MG63 (cell line): ENCODE measurements around the gene MOV10. TPM values are rescaled to one million over a fixed set of nuclear protein-coding genes. Genes with fewer than 3 reads are reported as not detected.
"Not testable (repeated sequence)": the region's sequence is repeated elsewhere in the genome, so short reads cannot be mapped to it uniquely, and the experiment has no call there.

Source experiments
- DNase-seq: peaks from one replicate; pipeline ENCODE4 v3.0.0-alpha.2; 2020
- H3K27me3 ChIP-seq: fragments of 250-450 bp; sonication (Bioruptor Pico); 2 replicates; pipeline ENCODE4 v1.5.1; 2020; ENCODE audit warnings: mild to moderate bottlenecking, moderate library complexity
- H3K36me3 ChIP-seq: fragments of 250-450 bp; sonication (Bioruptor Pico); 2 replicates; pipeline ENCODE4 v1.5.1; 2020; ENCODE audit warnings: mild to moderate bottlenecking, moderate library complexity
- H3K4me3 ChIP-seq: fragments of 250-450 bp; sonication (Bioruptor Pico); 2 replicates; pipeline ENCODE4 v1.5.1; 2020; ENCODE audit warnings: mild to moderate bottlenecking, moderate library complexity
- H3K9me3 ChIP-seq: fragments of 250-450 bp; sonication (Bioruptor Pico); 2 replicates; pipeline ENCODE4 v1.5.1; 2020; ENCODE audit warnings: mild to moderate bottlenecking, moderate library complexity
- total RNA-seq: library from RNA; depleted of rRNA; stranded (reverse); fragments of >200 nt; shearing (Covaris generic); gene quantifications from 2 replicates; pipeline ENCODE4 v1.2.3, GENCODE V29; 2014; ENCODE audit warnings: low replicate concordance

MOV10 gene
- total RNA-seq, 1 experiment from 2014 or later, result 39.7 TPM

DNA sequence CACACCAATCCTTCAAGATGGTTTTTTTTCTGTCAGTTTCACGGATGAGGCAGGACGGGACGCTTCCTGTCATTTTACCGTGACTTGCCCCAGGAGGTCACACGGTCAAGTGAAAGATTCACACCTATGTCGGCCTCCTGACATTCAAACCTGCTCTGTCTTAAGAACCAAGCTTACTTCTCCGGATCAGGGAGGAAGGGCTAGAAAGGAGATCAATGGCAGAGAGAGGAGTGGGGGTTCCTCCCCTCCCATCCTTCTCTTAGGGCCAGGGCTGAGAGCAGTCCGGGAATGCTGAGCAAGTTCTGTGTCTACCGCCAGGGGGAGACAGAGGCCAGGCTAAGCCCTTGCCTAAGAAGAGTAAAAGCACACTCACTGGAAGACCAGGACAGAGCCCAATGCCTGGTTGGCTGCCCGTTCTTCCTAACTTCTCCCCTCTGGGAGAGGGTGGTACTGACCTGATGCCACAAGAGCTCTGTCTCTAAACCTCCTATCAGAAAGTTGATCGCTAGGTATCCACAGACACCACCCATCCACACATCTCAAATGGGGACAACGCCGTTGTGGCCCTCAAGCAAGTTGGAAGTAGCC lies 41.8 kb downstream of the MOV10 start:
- peak; percentile 78 for DNase-seq
- peaks cover 5% of the 10 kb centered on the region; the same call in 1 of the 2 replicates for H3K27me3 ChIP-seq

DNA sequence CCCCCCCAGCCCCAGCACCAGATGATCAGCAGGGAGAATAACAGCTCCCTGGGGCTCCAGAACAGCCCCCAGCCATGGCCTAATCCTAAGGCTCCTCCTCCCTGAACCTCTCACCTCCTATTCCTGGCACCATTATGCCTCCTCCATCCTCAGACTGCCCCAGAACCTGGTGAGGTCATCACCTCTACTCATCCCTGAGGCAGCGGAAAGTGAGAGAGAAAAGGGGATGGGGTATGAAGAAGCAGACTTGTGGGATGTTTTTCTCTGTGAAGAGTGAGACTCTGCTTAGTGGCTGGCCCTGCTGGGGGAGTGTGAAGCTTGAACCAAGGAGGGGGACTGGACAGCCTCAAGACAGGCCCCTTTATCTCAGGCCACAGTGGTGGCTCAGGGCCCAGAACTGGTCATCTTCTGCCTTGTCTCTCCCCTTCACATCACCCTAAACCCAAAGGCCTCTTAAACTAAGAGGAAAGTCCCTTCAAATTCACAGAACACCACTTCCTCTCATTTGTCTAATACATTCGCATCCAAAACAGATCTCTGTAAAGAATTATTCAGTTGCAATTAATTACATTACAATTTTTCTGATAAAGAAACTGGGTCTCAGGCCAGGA lies 42.9 kb downstream of the MOV10 start:
- Histone ChIP-seq H3K4me3 (no peak overlapping the region), H3K27me3 (peaks cover 5% of the 10 kb centered on the region; the same call in 1 of the 2 replicates), H3K9me3 (no peaks in the 10 kb centered on the region), H3K36me3 (no peaks in the 10 kb centered on the region)
- DNase-seq, result no peak

More for the DNA sequence above, 41.8 kb downstream of the MOV10 start:
- H3K4me3 ChIP-seq, result peak overlapping the region; percentile 48
- no peaks in the 10 kb centered on the region for H3K9me3 ChIP-seq
- no peaks in the 10 kb centered on the region for H3K36me3 ChIP-seq

DNA sequence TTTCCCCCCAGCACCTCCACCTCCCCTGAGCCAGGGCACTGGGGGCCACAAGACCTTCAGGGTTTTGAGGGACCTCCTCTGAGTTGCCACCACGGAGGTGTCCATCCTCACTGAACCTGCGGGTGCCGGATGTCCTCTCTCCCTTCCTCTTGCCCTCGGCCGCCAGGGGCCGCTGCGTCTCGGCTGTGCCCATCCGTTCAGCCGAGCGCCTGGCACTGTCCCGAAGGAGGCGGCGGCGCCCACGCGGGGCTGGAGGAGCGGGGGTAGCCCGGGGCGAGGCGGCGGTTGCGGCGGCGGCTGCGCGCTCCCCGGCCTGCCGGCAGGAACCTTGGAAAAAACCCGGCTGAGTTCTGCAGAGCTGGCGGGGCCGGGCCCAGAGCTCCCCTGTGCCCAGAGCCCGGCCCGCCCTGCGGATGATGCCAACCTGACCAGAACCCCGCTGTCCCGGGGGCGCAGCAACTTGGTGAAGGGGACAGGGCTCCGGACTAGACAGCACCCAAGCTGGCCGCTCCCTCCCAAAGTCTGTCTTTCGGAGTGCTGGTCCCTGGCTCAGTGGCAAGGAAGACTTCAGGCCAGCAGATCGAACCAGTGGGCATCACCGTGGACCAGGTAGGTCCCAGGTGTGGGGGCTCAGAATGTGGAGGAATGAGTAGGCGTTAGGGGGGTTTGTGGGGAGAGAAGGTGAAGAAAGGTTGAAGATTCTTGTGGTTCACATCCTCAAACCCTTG lies 44.4 kb downstream of the MOV10 start:
- Histone ChIP-seq H3K4me3 (peak overlapping the region; percentile 20; the same call in 1 of the 2 replicates), H3K36me3 (no peaks in the 10 kb centered on the region), H3K9me3 (no peaks in the 10 kb centered on the region), H3K27me3 (peaks cover 5% of the 10 kb centered on the region; the same call in 1 of the 2 replicates)
- DNase-seq, result peak; percentile 90

DNA sequence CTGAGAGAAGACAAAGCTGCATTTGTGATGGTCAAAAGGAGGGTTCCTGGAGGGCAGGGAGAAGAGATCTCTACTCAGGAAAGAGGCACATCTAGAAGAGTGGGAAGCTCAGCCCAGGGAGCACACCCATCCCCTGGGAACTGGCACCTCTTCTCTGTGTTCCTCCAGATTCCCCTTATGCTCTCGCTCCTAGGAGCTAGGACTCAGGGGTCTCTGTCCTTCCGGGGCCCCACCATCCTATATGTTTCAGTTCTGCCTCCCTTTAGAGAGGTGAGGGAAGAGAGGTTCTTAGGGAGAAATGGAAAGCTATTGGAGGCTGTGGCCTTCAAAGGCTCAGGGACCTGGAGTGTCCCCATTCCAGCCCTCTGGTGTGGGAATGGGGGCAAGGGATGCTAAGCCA lies 45.2 kb downstream of the MOV10 start:
- H3K36me3 ChIP-seq, result no peaks in the 10 kb centered on the region
- no peak for DNase-seq
- H3K9me3 ChIP-seq, result no peaks in the 10 kb centered on the region
- no peaks in the 10 kb centered on the region; the same call in 1 of the 2 replicates for H3K27me3 ChIP-seq
- H3K4me3 ChIP-seq, result no peak overlapping the region

DNA sequence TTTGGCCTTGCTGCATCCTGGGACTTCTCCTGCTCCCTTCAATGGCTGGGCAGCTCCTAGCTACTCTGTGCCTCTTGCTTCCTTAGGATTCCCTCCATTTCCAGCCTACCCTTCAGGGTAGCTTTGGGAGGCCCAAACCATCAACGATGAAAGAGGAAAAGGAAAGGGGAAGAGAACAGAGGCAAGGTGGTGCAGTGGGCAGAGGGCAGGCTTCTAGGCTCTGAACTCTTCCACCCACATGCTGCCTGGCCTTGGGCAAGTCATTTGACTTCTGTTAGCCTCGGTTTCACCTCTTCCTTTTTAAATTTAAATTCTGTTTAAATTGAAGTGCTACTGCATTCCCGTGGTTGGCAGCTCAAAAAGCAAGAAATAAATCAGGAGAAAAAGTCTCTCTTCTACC lies 46.3 kb downstream of the MOV10 start:
- Histone ChIP-seq H3K36me3 (no peaks in the 10 kb centered on the region), H3K4me3 (no peak overlapping the region), H3K27me3 (no peaks in the 10 kb centered on the region), H3K9me3 (no peaks in the 10 kb centered on the region)
- DNase-seq, result no peak

DNA sequence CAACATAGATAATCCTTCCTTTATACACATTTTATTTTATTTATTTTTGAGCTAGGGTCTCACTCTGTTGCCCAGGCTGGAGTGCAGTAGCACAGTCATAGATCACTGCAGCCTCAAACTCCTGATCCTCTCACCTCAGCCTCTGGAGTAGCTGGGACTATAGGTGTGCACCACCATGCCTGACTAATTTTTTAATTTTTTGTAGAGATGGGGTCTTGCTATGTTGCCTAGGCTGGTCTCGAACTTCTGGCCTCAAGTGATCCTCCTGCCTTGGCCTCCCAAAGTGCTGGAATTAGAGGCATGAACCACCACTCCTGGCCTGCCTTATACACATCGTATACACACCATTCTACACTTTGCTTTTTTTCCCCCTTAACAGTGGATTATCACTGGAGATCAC lies 46.8 kb downstream of the MOV10 start:
- H3K36me3 ChIP-seq, DNase-seq, H3K9me3 ChIP-seq, H3K4me3 ChIP-seq, H3K27me3 ChIP-seq: not testable (repeated sequence)

DNA sequence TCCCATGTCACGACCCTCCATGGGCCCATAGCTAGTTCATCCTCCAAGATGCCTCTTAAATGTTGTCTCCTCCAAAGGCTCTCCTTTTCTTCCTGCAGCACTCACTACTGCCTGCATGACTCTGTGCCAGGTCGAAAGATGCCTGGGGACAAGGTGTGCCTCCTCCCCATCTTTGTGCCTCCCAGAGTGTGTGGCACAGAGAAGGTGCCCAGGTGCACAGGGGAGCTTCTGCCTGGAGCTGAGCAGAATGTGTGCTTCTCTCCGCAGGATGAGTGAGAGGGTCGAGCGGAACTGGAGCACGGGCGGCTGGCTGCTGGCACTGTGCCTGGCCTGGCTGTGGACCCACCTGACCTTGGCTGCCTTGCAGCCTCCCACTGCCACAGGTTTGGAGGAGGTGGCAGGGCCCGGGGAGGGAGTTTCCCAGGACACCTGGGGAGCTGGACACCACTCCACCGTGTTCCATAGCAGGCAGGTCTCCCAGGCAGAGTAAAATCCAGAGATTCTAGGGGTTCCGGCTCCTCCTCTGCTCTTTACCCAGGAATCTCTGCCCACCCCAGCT lies 47.6 kb downstream of the MOV10 start:
- DNase-seq, result no peak
- no peaks in the 10 kb centered on the region for H3K36me3 ChIP-seq
- no peaks in the 10 kb centered on the region for H3K9me3 ChIP-seq
- no peak overlapping the region for H3K4me3 ChIP-seq
- H3K27me3 ChIP-seq, result no peaks in the 10 kb centered on the region

DNA sequence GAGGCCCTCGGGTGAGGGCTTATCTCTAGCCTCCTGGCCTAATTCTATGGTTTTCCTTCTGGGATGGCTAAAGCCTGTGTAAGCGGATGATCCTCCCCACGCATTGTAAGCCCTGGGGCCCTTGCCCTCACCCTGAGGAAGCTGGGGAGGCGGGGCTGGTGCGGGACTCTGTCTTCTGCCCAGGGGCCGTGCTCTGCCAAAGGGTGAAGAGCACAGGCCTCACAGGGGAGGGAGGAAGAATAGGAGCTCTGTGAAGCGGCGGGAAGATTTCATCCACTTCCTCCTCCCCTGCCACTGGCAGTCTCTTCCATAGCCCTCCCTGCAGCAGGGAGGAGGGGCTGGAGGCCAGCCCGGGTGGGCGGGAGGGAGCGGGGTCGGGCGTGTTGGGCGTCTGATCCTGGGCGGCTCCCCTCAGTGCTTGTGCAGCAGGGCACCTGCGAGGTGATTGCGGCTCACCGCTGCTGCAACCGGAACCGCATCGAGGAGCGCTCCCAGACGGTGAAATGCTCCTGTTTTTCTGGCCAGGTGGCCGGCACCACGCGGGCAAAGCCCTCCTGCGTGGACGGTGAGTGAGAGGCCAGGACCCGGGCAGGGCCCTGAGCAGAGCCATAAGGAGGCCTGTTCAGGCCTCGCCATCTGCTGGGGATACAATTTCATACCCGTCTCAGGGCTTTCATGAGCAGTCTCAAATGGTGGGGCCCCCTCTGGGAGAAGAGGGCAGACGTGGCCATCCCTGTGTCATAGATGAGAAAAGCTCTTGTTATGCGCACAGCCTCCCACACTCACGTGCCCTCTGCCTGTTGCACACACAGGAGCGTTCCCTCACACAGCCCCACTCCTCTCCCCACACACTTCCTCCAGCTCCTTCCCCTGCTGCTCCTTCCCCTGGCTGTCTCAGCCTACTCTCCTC lies 48.4 kb downstream of the MOV10 start:
- no peaks in the 10 kb centered on the region for H3K27me3 ChIP-seq
- no peak for DNase-seq
- no peak overlapping the region for H3K4me3 ChIP-seq
- no peaks in the 10 kb centered on the region for H3K9me3 ChIP-seq
- no peaks in the 10 kb centered on the region for H3K36me3 ChIP-seq

DNA sequence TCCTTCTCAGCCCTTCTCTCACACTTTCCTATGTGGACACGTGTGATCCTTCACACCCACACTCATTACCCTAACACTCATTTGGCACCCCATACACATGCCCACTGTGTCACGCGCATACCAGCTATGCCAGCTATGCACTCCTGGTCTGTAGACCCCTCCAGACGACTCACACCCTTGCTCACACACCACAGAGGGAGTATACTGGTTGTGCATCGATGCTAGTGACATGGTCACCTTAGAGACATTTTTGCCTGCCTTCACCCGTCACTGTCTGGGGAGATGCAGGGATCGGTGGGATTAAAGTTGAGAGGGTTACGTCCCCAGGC lies 49.0 kb downstream of the MOV10 start:
- no peaks in the 10 kb centered on the region for H3K36me3 ChIP-seq
- DNase-seq, result no peak
- H3K4me3 ChIP-seq, result no peak overlapping the region
- no peaks in the 10 kb centered on the region for H3K27me3 ChIP-seq
- H3K9me3 ChIP-seq, result no peaks in the 10 kb centered on the region

DNA sequence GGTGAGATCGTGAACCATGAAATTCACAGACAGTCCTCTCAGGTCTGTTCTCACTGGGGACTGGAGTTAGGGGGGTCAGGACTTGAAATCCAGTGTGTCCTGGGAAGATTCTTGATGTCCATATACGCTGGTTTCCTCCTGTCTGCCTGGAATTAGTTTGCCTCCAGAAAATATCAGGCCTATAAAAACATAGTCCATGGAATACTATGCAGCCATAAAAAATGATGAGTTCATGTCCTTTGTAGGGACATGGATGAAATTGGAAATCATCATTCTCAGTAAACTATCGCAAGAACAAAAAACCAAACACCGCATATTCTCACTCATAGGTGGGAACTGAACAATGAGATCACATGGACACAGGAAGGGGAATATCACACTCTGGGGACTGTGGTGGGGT lies 49.8 kb downstream of the MOV10 start:
- H3K4me3 ChIP-seq, H3K9me3 ChIP-seq, H3K27me3 ChIP-seq, H3K36me3 ChIP-seq, DNase-seq: not testable (repeated sequence)

DNA sequence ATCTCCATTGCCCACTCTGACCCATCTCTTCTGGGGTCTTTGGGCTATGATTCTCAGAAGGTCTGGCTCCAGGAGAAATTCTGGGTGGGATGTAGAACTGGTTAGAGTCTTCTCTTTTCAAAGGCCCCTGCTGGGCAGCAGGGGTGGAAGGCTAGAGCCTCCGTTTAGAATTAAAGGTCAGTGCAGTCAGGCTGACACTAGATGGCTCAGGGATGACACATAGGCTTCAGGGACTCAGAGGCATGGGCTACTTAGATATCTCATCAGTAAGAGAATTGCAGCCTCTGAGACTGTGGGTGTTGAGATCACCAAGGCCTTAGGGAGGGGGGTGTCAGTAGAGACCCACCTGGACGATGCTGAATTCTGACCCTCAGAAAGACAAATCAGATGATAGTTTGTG lies 53.3 kb downstream of the MOV10 start:
- no peaks in the 10 kb centered on the region for H3K36me3 ChIP-seq
- no peak overlapping the region for H3K4me3 ChIP-seq
- H3K9me3 ChIP-seq, result no peaks in the 10 kb centered on the region
- no peaks in the 10 kb centered on the region for H3K27me3 ChIP-seq
- no peak for DNase-seq

DNA sequence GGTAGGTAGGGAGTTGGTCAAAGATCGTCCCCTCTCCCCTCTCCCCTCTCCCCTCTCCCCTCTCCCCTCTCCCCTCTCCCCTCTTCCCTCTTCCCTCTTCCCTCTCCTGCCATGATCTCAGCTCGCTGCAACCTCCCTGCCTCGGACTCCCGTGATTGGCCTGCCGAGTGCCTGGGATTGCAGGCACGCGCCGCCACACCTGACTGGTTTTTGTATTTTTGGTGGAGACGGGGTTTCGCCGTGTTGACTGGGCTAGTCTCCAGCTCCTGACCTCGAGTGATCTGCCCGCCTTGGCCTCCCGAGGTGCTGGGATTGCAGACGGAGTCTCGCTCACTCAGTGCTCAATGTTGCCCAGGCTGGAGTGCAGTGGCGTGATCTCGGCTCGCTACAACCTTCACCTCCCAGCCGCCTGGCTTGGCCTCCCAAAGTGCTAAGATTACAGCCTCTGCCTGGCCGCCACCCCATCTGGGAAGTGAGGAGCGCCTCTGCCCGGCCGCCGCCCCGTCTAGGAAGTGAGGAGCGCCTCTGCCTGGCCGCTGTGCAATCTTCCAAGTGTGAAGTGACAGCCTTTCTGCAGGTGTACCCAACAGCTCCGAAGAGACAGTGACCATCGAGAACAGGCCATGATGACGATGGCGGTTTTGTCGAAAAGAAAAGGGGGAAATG lies 54.0 kb downstream of the MOV10 start:
- H3K27me3 ChIP-seq, H3K4me3 ChIP-seq, H3K36me3 ChIP-seq, H3K9me3 ChIP-seq, DNase-seq: not testable (repeated sequence)

DNA sequence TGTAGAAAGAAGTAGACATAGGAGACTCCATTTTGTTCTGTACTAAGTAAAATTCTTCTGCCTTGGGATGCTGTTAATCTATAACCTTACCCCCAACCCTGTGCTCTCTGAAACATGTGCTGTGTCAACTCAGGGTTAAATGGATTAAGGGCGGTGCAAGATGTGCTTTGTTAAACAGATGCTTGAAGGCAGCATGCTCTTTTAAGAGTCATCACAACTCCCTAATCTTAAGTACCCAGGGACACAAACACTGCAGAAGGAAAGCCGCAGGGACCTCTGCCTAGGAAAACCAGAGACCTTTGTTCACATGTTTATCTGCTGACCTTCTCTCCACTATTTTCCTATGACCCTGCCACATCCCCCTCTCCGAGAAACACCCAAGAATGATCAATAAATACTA lies 54.6 kb downstream of the MOV10 start:
- H3K36me3 ChIP-seq, H3K4me3 ChIP-seq, DNase-seq, H3K27me3 ChIP-seq, H3K9me3 ChIP-seq: not testable (repeated sequence)

DNA sequence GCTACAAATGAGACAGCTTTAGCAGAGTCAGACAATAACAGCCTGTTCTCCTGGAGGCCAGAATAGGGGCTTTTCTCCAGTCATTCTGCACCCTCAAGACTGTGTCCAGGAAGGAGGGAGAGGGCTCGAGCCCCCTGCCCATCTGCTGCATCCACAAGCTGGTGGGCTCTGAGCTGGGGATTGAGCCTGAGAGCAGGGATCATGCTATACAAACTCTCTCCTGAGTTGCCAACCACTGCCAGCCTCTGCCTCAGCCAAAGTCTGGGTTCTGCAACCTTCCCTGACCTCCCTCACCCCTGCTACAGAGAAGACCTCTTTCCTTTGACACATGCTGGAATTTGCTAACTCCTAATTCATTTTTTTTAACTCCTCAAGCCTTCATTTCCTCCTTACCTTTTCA lies 55.5 kb downstream of the MOV10 start:
- Histone ChIP-seq H3K27me3 (no peaks in the 10 kb centered on the region), H3K9me3 (no peaks in the 10 kb centered on the region), H3K4me3 (no peak overlapping the region), H3K36me3 (no peaks in the 10 kb centered on the region)
- no peak for DNase-seq

DNA sequence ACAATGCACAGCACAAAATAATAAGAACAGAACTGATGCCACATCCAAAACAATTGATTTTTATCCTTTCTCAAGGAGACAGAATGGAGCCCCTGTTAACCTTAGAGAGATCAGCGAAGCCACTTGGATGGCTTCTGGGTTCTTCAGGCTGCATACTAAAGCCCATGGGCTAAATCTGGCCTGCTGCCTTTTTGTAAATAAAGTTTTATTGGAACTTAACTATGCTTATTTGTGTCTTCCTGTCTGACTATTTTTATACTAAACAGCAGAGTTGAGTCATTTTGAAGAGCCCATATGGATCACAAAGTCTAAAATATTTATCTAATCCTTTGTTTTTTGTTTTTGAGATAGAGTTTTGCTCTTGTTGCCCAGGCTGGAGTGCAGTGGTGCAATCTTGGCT lies 57.0 kb downstream of the MOV10 start:
- no peaks in the 10 kb centered on the region for H3K9me3 ChIP-seq
- DNase-seq, result no peak
- H3K27me3 ChIP-seq, result no peaks in the 10 kb centered on the region
- no peaks in the 10 kb centered on the region for H3K36me3 ChIP-seq
- no peak overlapping the region for H3K4me3 ChIP-seq

DNA sequence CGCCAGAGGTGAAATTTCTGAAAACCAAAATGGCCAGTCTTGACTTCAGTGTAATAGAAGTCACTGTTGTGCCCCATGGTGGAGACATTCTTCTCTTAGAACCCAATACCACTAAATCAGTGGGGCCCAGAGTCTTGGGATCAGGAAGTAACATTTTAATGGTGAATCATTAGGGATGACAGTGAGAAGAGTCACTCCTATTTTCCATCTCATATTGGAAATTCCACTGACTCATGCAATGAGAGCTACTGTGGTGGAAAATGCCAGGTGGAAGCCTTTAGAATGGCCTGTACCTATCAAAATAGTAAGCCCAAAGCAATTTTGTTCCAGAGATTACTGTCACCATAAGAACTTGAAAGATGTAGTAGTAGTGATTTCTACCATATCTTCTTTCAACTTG lies 61.3 kb downstream of the MOV10 start:
- H3K4me3 ChIP-seq, result no peak overlapping the region
- H3K9me3 ChIP-seq, result peaks cover 5% of the 10 kb centered on the region
- no peaks in the 10 kb centered on the region for H3K36me3 ChIP-seq
- peak; percentile 45 for DNase-seq
- H3K27me3 ChIP-seq, result no peaks in the 10 kb centered on the region
